ENCODE results near the gene JUND. TPM values are rescaled to one million over a fixed set of nuclear protein-coding genes. Genes with fewer than 3 reads are reported as not detected.
A peak's percentile ranks its signal among the peaks of the same experiment; 100 is the strongest.

Gene JUND
- total RNA-seq, 1 donor from 2014 or later = 531 TPM

DNA sequence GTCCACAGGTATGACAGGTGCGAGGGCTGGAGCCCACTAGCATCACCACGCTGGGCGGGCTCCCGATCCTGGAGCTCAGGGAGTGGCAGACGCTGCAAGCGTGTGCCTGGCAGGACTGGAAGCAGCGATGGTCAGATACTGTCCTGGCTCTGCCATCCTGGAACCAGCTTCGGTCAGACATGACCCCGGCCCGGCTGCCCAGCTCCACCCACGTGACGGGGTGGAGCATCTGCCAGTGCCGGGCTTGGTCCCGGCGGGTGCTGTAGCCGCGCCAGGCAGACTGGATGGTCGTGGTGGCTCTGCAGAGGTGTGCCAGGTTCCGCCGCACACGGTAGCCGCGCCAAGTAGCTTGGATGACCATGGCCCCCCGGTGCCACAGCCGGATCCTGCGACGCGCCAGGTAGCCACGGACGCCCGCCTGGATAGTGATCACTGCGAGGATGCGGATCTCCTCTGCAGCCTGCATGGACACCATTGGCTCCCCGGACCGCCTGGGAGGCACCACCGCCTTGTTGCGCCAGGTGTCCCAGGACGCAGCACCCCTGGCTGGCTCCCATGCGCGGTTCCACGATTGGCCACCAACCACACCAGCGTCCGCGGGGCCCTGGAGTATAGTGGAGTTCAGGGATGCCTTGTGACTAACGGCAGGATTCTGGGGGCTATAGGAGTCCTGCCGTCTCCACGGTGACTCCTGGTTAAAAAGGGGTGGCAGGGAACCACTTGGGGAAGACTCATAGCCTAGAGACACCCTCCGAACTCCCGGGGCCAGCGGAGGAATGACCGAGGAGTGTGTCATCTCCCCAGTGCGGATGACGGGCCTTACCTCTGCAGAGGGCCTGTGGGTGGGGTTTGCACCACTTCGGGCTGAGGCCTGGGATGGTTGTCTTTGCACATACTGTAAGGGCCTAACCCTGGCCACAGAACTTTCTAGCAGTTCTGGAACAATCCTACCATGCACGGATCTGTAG, 23.6 kb downstream of the JUND start:
- no peak for DNase-seq (ENCODE audit: extremely low spot score in 2 of 2)
- H3K36me3 ChIP-seq = no peaks in the 10 kb centered on the region
- TF ChIP-seq, protein P1, sequence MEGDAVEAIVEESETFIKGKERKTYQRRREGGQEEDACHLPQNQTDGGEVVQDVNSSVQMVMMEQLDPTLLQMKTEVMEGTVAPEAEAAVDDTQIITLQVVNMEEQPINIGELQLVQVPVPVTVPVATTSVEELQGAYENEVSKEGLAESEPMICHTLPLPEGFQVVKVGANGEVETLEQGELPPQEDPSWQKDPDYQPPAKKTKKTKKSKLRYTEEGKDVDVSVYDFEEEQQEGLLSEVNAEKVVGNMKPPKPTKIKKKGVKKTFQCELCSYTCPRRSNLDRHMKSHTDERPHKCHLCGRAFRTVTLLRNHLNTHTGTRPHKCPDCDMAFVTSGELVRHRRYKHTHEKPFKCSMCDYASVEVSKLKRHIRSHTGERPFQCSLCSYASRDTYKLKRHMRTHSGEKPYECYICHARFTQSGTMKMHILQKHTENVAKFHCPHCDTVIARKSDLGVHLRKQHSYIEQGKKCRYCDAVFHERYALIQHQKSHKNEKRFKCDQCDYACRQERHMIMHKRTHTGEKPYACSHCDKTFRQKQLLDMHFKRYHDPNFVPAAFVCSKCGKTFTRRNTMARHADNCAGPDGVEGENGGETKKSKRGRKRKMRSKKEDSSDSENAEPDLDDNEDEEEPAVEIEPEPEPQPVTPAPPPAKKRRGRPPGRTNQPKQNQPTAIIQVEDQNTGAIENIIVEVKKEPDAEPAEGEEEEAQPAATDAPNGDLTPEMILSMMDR (IDR thresholded peaks at IDR 0.05) = no peak
- TF ChIP-seq POLR2AphosphoS5 (IDR thresholded peaks at IDR 0.05; ENCODE audit: insufficient read depth in 1 of 2, low read depth in 1 of 2) (no peak), POLR2A (IDR thresholded peaks at IDR 0.05) (no peak)
- H3K9me3 ChIP-seq = no peaks in the 10 kb centered on the region
- no peaks in the 10 kb centered on the region for H3K27me3 ChIP-seq
- intact Hi-C loops (cut with DNase I) = loop anchor here (10.0 kb wide), 1 partner anchor 53 kb away; the partner anchor contains the start of gene RAB3A
- H3K4me3 ChIP-seq = no peak overlapping the region
- no peak overlapping the region for H3K27ac ChIP-seq
- no peaks in the 10 kb centered on the region for H3K4me1 ChIP-seq

DNA sequence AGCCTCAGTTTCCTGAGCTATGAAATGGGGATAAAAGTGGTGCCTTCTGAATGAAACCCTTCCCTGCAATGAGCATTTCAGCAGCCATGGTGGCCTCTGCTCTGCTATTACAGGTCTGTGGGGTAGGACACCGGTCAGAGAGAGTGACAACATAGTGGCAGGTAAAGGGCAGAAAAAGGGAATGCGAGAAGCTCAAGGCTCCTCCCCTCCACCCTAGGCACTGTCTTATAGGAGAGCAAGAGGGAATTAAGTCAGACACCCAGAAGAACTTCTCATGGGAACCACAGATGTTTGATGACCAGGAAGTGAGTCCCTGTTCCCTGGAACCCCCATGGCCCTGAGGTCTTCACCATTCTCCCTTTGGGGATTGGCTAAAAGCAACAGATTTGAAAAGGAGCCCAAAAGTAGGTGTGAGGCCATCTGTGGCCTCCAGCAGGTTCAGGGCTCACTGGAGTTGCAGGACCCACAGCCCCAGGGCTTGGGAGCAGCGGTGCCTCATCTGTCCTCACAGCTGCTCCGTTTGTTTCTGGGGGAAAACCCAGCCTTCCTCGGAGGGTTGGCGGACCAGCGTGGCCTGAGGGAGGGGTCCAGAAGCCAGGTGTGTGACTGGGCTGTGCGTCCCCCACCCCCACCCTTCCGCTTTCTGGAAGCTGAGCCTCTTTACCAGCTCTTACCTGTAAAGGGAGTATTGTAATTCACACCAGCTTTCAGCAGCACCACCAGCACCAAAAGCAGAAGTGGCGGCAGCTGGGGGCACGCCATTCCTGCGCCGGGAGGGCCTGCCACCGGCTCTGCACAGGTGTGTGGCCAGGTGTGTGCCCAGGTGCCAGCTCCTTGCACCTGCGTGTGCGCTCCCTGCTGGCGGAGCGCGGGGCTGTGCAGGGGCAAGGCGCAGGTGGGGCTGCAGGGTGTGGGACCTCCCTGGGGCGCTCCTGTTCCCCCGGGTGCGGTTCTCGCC, 26.6 kb downstream of the JUND start:
- no peak overlapping the region for H3K4me3 ChIP-seq

DNA sequence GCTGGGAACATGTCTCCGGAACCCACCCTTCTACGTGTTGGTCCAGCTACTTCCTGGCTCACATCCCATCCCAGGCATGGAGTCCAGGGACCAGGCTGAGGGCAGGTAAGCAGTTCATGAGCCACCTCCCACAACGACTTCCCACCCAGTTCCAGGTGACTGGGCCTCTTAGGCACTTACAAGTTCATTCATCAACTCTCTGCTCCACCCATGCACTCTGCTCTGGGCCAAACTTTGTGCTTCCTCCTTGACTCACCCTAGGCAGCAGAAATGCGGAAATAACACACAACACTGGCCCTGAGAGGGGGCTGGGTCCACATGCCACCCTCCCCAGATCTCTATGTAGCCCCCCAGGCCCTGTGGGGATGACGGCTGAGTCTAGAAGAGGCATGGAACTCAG, 27.7 kb downstream of the JUND start:
- H3K4me1 ChIP-seq = no peaks in the 10 kb centered on the region
- peak in 1 of 2 donors; percentile 15 for TF ChIP-seq POLR2AphosphoS5 (IDR thresholded peaks at IDR 0.05; ENCODE audit: insufficient read depth in 1 of 2, low read depth in 1 of 2)
- TF ChIP-seq POLR2A (IDR thresholded peaks at IDR 0.05) = no peak
- TF ChIP-seq, protein P1 (IDR thresholded peaks at IDR 0.05) = no peak
- no peak for DNase-seq (ENCODE audit: extremely low spot score in 2 of 2)
- intact Hi-C loops (cut with DNase I) = loop anchor here (5.0 to 10.0 kb wide), 2 partner anchors 49 to 136 kb away; partner anchors contain the start of gene RAB3A
- no peaks in the 10 kb centered on the region for H3K9me3 ChIP-seq
- no peak overlapping the region for H3K27ac ChIP-seq
- H3K4me3 ChIP-seq = no peak overlapping the region
- H3K36me3 ChIP-seq = no peaks in the 10 kb centered on the region
- no peaks in the 10 kb centered on the region for H3K27me3 ChIP-seq

More for the DNA sequence above, 26.6 kb downstream of the JUND start:
- H3K27me3 ChIP-seq = no peaks in the 10 kb centered on the region
- no peaks in the 10 kb centered on the region for H3K36me3 ChIP-seq
- DNase-seq (ENCODE audit: extremely low spot score in 2 of 2) = no peak
- TF ChIP-seq, protein P1 (IDR thresholded peaks at IDR 0.05) = no peak
- TF ChIP-seq POLR2A (IDR thresholded peaks at IDR 0.05) (no peak), POLR2AphosphoS5 (IDR thresholded peaks at IDR 0.05; ENCODE audit: insufficient read depth in 1 of 2, low read depth in 1 of 2) (peak in 1 of 2 donors; percentile 28)
- H3K4me1 ChIP-seq = no peaks in the 10 kb centered on the region
- no peaks in the 10 kb centered on the region for H3K9me3 ChIP-seq
- intact Hi-C loops (cut with DNase I) = loop anchor here (5.0 to 10.0 kb wide), 2 partner anchors 50 to 138 kb away; partner anchors contain the start of gene RAB3A
- no peak overlapping the region for H3K27ac ChIP-seq

DNA sequence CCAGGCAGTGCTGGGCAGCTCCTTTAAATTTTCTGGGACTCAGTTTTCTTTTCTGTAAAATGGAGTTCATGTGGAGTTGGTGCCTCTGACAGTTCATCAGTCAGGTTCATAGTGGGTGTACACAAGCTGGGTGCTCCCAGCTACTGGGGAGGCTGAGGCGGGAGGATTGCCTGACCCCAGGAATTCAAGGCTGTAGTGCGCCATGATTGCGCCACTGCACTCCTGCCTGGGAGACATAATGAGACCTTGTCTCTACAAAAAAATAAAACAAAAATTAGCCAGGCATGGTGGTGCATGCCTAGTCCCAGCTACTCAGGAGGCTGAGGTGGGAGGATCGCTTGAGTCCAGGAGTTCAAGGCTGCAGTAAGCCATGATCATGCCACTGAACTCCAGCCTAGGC, 28.3 kb downstream of the JUND start:
- no peak overlapping the region for H3K27ac ChIP-seq
- DNase-seq (ENCODE audit: extremely low spot score in 2 of 2) = no peak
- H3K27me3 ChIP-seq = no peaks in the 10 kb centered on the region
- H3K4me3 ChIP-seq = no peak overlapping the region
- intact Hi-C loops (cut with DNase I) = loop anchor here (5.0 to 10.0 kb wide), 2 partner anchors 48 to 136 kb away; partner anchors contain the start of gene RAB3A
- H3K4me1 ChIP-seq = no peaks in the 10 kb centered on the region
- TF ChIP-seq, protein P1 (IDR thresholded peaks at IDR 0.05) = no peak
- TF ChIP-seq POLR2AphosphoS5 (IDR thresholded peaks at IDR 0.05; ENCODE audit: insufficient read depth in 1 of 2, low read depth in 1 of 2) = no peak
- TF ChIP-seq POLR2A (IDR thresholded peaks at IDR 0.05) = no peak
- H3K36me3 ChIP-seq = no peaks in the 10 kb centered on the region
- H3K9me3 ChIP-seq = no peaks in the 10 kb centered on the region
